Glomerular visceral epithelial cell (primary cell): ENCODE results near the gene CDYL.
"Not testable (repeated sequence)": the region's sequence is repeated elsewhere in the genome, so short reads cannot be mapped to it uniquely, and the experiment has no call there.

Experiments
- DNase-seq: peaks from one replicate; pipeline ENCODE4 v3.0.0-alpha.2; 2016; ENCODE audit errors: extremely low spot score

CDYL gene

DNA sequence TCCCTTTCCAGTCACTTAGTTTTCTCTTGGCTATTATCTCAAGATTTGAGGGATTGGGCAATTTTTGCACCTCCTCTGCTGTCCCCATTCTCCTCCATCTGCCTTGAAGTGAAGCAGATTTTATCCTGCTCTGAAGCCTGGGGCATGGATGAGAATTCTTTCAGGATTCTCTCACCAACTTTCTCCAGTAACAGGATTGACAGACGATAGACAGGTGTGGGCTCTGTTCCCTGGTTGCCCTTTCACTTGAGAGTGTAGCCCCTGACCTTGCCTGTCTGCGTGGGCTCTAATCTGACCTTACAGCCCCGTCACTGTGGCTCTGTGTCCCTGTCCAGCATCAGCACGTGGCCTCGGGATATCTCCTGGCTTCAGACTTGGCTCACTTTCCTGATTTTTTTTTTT lies 27.1 kb downstream of the CDYL start:
- no peak for DNase-seq

DNA sequence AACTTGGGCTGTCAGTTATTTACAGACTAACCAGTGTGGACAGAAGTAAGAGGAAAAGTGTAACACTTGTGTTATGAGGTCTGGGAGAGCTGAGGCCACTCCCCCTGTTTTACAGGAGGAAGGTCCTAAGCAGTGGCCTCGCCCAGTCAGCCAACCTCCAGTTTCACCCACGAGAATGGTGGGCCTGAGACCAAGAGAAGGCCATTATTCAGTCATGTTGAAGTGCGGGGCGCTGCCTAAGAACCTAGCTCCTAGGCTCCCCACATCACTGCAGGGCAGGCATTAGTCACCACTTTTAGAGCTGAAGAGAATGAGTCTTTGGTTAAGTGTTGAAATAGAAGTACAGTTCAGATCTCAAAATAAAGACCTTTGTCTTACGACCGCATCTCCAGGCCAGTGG lies 27.9 kb downstream of the CDYL start:
- peak; percentile 35 for DNase-seq

DNA sequence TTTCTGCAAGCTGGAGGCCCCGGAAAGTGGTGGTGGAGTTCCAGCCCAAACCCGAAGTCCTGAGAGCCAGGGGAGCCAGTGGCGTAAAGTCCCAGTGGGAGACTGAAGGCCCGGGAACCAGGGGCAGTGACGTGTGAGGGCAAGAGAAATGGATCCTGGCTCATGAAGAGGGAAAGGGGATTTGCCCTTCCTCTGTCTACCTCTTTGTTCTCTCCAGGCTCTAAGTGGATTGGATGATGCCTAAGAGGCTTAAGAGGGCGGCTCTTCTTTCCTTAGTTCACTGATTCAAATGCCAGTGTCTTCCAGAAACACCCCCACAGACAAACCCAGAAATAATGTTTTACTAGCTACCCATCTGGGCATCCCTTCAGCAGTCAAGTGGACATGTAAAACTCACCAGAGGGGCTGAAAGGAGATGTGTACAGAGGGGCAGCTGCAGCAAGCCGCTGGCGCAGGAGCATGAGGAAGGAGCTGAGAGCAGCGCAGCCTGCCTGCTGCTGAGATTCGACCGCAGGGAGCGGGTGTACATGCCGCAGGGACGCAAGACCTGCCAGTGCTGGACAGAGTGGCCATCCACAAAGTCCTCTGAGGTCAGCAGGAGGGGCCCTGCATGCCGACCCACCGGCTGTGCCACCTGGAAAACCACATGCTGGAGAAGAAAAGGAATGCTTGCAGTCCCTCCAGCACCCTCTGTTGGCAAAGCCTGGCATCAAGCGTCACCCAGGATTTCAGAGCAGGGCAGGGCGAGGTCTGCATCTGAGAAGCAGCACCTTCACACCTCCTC lies 29.5 kb downstream of the CDYL start:
- peak; percentile 48 for DNase-seq

DNA sequence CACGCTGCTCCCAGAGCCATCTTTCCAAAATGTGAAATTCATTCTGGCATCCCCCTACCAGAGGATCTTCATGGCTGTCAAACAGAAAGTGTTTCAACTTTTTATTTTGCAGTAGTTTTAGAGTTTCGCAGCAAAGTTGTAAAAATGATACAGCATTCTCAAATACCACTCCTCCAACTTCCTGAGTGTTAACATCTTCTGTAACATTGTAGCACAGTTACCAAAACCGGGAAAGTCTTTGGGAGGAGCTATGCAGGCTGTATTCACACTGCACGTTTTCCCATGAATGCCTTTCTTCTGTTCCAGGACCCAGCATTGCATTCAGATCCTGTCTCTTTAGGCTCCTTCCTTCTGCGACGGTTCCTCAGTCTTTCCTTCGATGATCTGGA lies 30.1 kb downstream of the CDYL start:
- DNase-seq = no peak

DNA sequence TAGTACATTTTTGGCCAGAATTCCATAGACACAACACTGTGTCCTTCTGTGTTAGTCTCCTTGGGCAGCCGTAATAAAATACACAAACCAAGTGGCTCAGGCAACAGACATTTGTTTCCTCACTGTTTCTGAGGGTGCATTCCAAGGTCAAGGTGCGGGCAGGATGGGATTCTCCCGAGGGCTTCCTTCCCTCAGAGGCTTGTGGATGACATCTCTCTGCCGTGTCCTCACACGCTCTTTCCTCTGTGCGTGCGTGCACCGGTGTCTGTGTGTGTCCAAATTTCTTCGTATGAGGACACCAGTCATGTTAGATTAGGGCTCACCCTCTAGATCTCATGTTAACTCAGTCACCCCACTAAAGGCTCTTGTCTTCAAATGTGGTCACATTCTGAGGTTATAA lies 30.6 kb downstream of the CDYL start:
- DNase-seq = no peak

DNA sequence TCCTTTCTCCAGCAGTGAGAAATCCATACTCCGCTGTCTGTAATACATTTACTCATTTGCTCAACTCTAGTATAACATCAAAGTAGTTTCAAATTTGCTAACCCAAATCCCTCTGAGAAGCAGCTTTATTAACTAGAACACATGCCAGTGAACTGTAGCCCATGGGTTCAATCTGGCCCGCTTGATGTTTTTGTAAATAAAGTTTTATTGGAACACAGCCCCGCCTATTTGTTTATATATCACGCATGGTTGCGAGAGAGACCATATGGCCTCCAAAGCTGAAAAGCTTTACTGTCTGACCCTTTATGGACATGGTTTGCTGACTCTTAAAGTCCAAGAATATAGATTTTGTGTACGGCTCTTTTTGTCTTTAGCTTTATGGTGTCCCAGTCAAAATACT lies 32.2 kb downstream of the CDYL start:
- no peak for DNase-seq

DNA sequence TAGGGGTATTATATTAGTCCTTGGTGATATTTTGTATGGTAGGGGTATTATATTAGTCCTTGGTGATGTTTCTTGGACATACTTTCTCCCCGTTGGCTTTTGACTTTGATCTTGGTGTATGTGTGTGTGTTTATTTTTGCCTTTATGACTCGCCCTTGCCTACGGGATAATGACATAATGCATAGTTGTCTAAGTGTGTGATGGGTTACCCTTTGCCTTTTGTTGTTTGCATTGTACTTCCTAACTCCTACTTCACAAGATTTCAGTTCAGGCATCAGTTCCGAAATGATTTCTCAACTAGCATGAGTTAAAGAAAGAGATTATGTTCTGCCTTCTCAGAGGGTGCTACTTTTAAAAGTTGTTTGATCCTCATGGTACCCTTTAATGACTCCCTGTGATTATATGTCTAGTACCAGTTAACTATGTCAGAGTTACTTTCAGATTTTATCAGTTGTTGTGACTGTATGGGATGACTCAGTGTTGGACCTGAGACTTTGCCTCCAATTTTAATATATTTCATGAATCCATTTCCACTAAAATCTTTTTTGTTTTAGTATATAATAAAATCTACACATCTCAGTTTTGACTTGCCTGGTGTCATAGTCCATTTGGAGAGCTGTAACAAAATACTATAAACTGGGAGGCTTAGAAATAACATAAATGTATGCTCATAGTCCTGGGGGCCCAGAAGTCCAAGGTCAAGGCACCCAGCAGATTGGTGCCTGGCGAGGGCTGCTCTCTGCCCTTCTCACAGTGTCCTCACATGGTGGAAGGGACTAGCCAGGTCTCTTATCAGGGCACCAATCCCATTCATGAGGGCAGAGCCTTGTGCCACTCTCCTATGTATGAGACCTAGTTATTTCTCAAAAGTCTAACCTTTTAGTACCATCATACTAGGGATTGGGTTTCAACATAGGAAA lies 34.1 kb downstream of the CDYL start:
- DNase-seq = peak; percentile 16

DNA sequence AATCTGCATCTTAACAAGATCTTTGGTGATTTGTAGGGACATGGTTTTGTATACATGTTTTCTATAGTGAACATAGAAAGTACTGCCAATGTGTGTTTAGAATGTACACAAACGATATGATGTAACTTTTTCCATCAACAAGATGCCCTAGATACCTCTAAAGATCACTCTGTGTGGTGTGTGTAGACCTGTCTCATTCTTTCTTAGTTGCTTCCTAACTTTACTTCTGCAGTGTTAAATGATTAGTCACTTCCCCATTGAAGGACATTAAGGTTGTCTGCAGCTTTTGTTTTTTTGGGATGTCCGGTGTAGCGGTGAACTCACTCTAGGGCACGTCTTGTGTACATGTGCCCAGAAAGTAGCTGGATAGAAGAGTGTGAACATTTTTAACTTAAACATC lies 35.9 kb downstream of the CDYL start:
- DNase-seq = peak; percentile 9

DNA sequence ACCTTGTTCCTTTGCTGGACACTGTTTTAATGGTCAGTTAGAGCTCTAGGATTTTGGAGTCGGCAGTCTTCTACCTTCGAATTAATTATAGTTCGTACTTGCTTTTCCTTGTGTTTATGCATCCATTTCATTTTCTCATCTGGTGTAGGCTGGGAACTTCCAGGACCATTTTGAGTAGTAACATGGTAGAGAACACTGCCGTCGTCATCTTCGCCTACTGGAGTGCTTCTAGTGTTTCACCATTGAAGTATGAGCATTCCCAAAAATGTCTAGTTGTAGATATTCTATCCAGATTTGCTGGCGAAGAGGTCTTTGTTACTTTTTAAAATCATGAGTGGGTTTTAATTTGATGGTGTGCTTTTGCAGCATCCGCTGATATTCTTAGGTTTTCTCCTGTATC lies 36.9 kb downstream of the CDYL start:
- DNase-seq = no peak

DNA sequence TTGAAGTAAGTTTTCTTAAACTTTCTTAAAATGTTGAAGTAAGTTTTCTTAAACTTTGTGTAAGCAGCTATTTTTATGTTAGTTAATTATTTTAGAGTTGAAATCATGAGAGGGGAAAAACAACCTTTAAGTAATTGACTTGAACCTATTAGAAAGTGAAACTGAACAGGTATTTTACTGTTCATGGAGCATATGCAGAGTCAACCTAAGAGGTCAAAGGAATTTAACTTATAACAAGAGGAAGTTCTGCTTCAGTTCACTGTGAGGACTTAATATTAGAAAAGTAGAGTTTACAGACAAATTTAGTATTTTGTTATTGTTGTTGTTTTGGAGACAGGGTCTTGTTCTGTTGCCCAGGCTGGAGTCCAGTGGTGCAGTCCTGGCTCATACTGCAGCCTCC lies 38.0 kb downstream of the CDYL start:
- DNase-seq = no peak

DNA sequence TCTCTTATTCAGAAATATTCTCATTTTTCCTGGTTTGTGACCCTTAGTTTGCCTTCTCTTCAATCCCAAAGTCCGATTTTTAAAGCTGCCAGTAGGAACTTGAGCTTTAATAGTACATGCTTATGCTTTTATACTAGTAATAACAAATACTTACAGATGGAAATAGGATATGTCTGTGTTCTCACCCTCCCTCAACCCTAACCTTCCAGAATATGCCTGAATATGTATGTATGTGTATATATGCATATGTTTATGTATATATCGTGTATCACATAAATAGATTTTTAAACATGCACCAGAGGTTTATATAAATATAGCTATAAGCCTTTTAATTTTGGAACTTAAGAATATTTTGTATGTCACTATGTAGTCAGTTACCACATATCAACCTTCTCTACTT lies 38.8 kb downstream of the CDYL start:
- DNase-seq = no peak

DNA sequence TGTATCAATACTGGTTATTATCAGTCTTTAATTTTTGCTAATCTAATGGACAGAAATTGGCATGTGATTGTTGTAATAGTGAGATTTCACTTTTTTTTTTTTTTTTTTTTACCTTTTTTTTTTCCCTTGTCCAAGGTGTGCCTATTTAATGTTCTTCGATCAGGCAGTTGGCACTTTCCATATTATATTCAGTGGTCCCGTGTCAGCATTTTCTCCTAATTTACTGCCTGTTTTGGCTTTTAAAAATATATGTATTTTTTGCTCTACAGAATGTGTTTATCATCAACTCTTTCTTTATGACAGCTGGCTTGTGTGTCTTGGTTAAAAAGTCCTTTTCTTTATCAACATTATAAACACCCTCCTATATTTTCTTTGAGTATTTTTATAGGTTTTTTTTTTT lies 39.4 kb downstream of the CDYL start:
- no peak for DNase-seq

DNA sequence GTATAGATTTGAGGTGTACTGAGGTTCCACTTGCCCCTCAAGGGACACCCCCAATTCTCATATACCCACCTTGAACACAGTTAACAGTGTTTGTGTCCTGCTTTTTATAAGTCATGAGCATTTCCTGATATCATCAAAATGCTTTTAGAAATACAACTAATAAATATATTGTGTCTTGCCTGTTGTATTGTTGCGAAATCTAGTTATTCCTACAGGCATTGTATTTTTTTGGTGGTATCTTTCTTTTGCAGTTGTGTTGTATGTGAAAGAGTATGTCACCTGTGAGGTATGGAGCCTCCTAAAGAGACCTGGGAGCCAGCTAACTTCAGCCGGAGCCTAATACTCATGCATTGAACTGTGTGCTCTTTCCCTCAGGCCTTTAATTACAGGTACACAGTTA lies 40.7 kb downstream of the CDYL start:
- no peak for DNase-seq

DNA sequence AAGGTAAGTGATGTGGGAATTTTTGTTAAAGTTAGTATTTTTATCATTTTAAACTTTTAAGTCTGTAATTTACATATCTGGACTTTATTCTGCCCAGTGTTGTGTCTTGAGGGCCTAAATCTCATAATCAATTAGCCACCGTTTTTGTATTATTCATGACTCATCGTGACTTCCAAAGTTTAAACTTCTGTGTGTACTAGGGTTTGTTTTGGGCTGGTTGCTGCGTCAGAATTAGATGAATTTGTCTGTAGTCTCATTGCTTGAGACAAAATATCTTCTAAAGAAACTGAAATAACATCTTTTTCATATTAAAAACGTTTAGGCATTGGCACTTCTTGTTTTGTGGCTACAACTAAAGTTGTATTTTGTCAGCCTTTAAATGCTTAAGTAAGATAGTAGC lies 41.3 kb downstream of the CDYL start:
- DNase-seq = no peak

DNA sequence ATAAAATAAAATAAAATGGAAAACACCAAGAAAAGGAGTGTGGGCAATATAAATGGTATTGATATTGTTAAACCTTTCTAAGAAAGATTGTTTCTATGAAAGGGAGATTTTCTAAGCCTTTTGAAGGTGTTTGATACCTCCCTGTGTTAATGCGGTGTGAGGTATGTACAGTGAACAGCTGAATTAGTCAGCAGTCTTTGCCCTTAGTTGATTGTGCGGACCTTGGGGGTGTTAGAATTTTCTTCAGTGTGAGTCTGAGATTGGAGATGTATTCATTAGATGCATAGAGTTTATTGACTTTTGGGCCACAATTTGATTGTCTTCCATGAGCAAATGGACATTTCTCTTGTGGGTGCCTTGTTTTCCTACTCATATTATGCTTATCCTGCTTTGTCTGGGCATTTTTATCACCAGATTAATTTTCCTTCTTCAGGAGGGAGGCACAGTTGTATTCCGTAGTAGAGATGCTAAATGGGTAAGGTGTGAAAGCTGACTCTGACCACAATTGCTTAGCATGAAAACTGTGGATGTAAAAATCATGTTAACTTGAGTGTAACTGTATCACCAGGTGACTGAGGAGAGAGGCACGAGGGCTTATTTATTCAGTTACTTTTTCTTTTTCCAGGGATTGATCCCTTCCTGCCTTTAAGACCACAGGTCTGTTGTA lies 42.2 kb downstream of the CDYL start:
- no peak for DNase-seq

DNA sequence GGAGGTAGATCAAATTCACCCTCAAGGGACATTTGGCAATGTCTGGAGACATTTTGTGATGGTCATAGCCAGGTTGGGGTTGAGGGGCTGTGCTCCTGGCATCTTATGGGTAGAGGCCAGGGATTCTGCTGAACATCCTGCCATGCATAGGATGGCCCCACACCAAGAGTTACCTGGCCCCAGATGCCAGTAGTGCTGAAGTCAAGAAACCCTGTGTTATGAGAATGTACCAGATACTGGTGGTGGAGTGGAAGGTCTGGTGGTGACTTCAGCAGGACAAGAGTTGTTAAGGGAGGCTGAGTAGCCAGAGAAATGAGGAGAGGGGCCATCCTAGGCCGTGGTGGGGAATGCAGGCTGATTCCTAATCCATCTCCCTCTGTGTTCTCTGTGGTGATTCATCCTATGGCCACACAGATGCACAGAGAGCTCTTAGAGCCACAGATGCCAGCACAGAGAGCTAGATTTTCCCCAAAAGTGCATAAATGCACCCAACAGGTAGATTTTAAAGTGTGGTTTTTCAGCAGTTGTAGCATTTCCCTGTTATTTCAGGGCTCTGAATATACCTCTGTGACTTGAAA lies 43.6 kb downstream of the CDYL start:
- DNase-seq = no peak

DNA sequence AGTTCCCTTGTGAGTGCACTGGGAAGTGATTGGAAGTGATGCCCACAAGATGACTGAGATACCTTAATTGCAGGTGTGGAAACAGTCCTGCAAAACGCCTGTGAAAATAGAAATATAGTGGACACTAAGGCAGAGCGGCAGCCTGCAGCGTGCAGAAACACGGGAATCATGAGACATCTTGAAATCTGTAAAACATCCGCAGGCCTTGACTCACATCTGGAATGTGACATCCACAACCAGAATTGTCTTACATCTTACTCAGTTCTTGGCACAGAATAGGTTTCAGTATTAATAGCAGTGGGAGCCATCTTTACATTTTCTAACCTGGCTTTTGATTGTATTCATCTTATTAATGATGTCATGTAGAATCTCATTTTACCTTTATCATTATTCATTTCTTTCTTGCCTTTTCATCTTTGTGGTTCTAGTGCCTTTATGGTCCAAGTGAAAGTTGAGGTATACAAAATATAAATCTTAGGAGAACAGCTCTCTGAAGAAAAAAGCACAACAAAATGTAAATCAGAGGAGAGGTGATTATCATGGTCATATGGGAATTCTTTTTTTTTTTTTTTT lies 44.6 kb downstream of the CDYL start:
- DNase-seq = no peak

DNA sequence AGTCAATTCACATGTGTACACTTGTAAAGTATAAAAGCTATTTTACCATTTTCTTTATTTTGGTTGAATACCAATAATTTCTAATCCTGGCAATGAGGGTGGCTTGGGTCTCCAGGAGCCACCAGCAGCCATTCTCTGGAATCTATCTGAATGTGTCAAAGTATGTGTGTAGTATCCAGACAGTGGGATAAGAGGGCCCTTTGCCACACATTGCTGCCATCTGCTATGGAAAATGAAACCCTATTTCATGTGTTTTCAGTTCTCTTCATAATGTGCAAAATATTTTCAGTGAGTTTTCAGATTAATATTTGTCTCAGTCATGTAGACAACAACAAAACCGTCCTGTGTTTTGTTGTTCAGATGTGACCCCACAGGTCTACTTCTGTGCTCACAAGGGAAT lies 46.3 kb downstream of the CDYL start:
- no peak for DNase-seq

DNA sequence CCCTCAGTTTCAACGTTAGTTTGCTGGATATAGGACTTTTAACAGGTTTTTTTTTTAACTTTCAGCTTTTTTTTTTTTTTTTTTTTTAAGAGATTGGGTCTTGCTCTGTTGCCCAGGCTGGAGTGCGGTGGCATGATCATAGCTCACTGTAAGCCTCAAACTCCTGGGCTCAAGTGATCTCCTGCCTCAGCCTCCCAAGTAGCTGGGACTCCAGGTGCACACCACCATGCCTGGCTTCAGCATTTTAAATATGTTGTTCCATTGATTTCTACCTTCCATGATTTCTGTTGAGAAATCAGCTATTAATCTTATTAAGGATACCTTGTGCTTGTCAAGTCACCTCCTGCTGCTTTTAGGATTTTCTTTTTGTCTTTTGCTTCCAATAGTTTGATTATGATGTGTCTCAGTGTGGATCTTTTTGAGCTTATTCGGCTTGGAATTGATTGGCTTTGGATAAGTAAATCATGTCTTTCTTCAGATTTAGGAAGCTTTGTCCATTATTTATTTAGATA lies 52.0 kb downstream of the CDYL start:
- DNase-seq = no peak

DNA sequence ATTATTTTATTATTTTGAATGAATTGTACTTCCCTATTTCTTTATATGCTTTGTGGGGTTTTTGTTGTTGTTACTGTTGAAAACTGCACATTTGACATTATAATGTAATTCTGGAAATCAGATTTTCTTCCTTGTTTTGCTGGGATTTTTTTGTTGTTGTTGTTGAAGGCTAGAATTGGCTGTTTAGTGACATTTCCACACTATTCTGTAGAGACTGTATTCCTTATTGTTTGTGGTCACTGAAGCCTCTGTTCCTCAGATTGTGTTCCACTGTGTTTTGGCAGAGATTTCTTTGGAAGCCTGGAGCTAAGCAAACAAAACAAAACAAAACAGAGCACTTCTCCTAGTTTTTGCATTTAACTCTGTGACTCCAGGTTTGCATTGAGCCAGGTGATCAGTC lies 52.9 kb downstream of the CDYL start:
- no peak for DNase-seq

DNA sequence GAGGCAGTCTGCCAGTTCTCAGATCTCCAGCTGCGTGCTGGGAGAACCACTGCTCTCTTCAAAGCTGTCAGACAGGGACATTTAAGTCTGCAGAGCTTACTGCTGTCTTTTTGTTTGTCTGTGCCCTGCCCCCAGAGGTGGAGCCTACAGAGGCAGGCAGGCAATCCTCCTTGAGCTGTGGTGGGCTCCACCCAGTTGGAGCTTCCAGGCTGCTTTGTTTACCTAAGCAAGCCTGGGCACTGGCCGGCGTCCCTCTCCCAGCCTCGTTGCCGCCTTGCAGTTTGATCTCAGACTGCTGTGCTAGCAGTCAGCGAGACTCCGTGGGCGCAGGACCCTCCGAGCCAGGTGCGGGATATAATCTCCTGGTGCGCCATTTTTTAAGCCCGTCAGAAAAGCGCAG lies 59.3 kb downstream of the CDYL start:
- DNase-seq = not testable (repeated sequence)

DNA sequence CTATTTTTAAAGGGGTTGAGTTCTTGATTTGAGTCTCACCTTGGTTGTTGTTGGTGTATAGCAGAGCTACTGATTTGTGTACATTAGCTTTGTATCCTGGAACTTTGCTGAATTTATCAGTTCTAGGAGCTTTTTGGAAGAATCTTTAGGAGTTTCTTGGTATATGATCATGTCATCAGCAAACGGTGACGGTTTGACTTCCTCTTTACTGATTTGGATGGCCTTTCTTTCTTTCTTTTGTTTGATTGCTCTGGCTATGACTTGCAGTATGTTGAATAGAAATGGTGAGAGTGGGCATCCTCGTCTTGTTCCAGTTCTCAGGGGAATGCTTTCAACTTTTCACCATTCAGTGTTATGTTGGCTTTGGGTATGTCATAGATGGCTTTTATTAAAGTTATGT lies 64.0 kb downstream of the CDYL start:
- DNase-seq = no peak
